ENCODE results near the gene SYNDIG1.

Gene SYNDIG1

GRCh38 chr20:24572140-24572539 is 102.7 kb downstream of the SYNDIG1 start:
- DNase-seq, result no peak

- no peak for DNase-seq
These were observed 103.4 kb downstream of the SYNDIG1 start for GRCh38 chr20:24572862-24573261.

- no peak for DNase-seq
These were observed 104.1 kb downstream of the SYNDIG1 start for GRCh38 chr20:24573557-24573956.

- no peak for DNase-seq
These were observed 104.9 kb downstream of the SYNDIG1 start for GRCh38 chr20:24574307-24574706.

- DNase-seq, result no peak
These were observed 105.4 kb downstream of the SYNDIG1 start for GRCh38 chr20:24574797-24575196.

GRCh38 chr20:24575811-24576210 is 106.4 kb downstream of the SYNDIG1 start:
- no peak for DNase-seq

- DNase-seq, result no peak
These were observed 107.0 kb downstream of the SYNDIG1 start for GRCh38 chr20:24576447-24576846.

- DNase-seq, result no peak
These were observed 108.0 kb downstream of the SYNDIG1 start for GRCh38 chr20:24577271-24577909.

GRCh38 chr20:24578567-24579415 is 109.4 kb downstream of the SYNDIG1 start:
- no peak for DNase-seq

GRCh38 chr20:24579475-24579874 is 110.0 kb downstream of the SYNDIG1 start:
- no peak for DNase-seq

DNA sequence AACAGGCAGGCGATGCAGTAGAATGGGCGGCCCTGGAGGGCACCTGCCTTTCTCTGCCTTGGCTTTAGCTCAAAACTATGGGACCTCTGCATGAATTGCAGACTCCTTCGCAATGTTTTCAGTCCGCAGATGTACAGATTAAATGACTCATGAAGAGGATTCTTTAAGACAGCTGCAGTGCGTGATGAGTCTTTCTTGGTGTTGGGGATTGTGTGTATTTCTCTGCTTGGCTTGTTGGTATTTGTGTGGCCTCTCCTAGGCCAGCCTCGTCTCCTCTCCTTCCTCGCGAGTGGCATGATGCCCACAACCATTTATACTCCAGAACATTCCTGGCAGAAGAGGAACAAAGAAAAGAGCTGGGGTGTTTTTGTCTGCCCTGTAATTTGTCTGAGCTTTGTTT is 110.6 kb downstream of the SYNDIG1 start:
- DNase-seq, result no peak

DNA sequence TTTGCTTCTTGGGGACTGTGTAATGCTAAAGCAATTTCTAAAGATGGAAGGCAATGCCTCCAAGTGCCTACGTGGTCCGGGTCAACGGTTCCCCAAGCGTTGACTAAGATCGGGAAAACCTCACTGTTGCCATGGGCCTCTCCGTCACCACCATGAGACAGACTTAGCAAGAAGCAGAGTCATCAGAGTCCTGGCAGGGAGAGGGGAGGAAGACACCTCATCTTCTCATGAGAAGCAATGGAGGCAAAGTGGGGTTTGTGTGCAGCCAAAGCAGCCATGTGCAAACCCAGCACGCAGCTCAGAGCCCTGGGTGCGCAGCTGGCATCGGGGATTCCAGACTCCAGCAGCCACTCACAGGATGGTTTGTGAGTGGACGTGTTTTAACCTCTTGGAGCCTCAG is 111.4 kb downstream of the SYNDIG1 start:
- DNase-seq, result no peak

DNA sequence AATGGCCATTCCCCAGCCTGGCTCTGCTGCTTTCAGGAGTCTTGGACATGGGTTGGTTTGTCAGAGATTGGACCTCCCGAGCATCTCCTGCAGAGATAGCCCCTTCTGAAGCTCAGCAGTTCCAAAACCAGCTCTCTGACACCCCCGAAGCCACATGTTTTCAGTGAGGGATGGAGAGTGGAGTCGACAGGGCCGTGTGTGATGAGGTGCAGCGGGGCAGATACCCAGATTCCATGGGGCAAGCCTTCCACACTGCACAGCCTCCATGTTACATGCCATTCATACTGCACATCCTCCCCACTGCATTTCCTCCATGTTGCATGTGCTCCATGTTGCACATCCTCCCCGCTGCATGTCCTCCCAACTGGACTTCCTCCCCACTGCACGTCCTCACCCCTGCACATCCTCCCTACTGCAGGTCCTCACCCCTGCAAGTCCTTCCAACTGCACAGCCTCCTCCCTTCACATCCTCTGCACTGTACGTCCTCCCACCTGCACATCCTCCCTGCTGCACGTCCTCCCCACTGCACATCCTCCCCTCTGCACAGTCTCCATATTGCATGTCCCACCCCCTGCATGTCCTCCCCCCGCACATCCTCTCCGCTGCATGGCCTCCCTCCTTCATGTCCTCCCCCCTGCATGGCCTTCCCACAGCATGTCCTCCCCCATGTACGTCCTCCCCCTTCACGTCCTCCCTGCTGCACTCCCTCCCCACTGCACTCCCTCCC is 112.2 kb downstream of the SYNDIG1 start:
- no peak for DNase-seq

GRCh38 chr20:24582373-24583168 is 113.1 kb downstream of the SYNDIG1 start:
- no peak for DNase-seq

DNA sequence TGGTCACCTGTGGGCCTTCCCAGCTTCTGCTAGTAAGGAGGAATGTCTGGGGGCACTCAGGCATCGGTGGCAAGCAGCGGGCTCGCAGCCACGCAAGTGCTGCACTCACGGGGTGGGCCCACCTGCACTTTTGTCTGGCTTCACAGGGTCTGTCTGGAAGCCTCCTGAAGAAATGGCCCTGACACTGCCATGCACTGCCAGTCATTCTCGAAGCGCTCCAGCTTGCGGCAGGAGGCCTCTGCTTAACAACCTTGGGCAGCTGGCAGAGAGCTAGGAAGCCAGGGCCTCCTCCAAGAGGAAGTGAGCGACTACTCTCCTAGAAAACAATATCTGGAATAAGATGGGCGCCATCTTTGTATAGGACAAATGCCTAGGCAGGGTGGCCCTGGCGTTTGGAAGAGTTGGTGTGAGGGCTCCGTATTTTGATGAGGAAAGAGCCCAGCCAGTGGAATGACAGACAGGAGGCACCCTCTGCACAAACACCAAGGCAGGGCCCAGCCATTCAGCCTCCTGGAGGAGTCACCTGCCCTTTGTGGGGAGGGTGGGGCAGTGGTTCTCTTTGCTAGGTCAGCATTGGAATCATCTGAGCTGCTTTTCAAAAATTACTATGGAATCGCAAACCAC is 113.9 kb downstream of the SYNDIG1 start:
- DNase-seq, result no peak

- no peak for DNase-seq
These were observed 114.6 kb downstream of the SYNDIG1 start for GRCh38 chr20:24584078-24584477.

DNA sequence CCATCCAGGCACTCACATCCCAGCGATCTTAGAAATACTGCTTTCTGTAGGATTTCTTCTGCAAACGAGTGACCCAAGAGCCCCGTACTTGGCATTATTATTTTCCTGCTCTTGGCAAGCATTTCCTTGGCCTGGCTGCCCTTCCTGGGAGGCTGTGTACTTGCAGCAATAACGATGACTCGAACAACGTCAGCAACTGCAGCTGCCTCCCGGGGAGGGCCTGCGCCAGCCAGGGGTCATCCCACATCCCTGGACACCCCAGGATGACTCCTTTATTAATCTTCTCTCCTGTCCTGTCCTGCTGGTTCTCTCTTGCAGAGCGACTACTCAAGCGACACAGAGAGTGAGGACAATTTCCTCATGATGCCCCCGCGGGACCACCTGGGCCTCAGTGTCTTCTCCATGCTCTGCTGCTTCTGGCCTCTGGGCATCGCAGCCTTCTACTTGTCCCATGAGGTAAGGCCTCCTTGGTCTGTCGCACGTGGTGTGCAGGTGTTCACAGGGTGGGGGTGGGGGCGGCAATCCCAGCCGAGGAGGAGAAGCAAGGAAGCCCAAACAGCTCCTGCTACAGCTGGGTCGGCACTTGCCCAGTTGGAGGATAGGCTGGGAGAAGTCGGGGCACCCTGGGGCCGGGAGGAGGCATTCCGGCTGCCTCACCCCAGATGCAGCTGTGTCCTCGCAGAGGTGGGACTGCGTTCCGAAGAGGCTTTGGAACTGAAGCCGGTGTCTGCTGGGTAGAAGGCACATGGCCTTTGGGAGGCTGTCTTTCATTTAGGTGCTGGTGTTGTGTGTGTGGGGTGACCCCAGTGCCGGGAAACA is 115.3 kb downstream of the SYNDIG1 start:
- no peak for DNase-seq

DNA sequence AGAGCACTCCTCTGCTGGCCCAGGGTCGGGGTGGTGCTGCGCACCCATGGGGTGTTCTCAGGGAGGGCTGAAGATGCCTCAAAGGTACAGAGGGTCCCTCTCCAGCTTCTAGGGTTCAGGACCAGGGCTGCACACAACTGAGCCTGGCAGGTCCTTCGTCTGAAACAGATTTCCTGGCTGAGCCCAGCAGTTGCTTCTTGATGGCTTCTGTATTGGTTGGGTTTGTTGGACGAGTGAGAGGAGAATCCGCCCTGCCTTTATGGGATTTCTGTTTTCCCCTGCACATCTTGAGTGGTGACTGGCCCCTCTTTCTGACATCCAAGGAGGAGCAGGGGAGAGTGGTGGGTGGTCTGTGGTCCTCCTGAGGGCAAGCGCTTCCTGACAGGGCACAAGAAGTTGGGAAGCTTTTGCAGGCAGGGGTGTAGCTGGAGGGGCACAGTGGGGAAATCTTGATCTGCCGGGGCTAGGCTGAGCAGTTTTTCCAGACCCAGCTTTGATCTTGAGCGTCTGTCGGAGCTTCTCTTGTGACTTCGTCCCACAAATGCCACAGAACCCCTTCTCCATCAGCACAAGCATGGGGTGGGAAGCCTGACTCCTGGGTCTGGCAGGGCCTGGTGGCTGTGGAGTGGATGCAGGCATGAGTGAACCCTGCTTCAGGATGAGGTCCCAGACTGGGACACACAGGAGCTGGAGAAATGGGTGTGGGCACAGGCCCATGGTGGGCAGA is 116.5 kb downstream of the SYNDIG1 start:
- no peak for DNase-seq

GRCh38 chr20:24586523-24586840 is 117.1 kb downstream of the SYNDIG1 start:
- DNase-seq, result no peak

DNA sequence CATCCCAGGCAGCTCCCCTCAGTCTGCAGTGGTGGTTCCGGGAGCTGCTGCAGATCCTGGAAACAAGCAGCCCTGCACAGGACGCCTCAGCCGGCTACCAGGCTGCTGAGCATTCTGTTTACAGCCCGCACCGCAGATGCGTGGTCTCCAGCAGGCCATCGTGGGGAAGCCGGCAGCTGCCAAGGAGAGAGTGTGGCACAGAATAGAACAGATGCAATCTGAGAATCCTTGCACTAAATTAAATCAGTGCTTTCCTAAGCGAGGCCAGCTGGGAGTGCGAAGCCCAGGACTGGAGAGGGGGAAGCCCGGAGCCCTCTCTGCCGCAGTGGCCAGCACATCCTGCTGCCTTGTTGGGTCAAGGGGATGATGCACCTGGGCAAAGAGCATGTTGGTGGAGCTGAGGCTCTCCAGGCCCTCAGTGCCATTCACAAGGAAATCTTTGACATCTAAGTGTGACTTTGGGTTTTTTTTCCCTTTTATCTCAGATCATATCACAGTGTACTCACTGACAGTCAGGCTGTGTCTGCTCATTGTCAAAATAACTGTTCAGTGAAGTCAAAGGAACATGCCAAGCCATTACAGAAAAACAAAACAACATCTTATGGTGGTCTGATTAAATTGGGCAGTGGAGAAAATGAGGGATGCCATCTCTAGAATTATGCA is 118.1 kb downstream of the SYNDIG1 start:
- no peak for DNase-seq

Measured in suppressor macrophage (primary cell).